ENCODE results near the gene DSCAML1. TPM values are rescaled to one million over a fixed set of nuclear protein-coding genes. Genes with fewer than 3 reads are reported as not detected.

The DSCAML1 gene
- total RNA-seq, 1 donor from 2014 or later: 10.2 TPM

DNA sequence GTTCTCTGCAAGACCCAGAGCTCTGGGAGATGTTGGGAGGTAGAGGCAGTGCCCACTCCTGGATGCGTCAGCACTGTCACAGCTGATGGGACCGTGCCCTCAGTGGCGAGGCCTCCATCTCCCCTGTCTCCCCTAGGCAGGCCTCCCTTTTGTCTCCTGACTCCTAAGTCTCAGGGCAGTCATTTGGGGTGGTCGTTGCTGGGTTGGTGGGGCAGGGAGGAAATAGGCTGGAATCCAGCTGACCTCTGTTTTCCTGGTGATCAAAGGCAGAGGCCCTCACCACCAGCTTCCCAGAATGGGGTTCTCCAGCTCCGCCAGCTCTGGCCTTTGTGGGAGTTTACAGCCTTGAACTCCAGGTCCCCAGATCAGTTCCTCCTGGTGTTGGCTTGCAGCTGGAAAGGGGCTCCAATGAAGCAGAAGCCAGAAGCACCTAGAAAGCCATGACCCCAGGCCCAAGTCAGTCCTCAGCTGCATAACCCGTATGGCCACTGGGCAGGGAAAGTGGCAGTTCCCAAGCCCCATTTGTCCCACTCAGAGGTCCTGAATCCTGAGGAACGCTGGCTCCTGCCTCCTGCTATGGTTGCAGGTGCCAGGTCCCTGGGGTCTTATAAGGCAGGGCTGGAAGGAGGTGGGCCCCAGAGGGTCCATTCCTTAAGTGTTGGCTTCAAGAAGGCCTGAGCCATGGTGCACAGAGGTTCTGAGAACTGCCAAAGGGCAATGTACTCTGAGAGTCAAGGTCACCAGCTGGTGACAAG, 34.8 kb upstream of the DSCAML1 start:
- DNase-seq (ENCODE audit: low read depth): no peak

DNA sequence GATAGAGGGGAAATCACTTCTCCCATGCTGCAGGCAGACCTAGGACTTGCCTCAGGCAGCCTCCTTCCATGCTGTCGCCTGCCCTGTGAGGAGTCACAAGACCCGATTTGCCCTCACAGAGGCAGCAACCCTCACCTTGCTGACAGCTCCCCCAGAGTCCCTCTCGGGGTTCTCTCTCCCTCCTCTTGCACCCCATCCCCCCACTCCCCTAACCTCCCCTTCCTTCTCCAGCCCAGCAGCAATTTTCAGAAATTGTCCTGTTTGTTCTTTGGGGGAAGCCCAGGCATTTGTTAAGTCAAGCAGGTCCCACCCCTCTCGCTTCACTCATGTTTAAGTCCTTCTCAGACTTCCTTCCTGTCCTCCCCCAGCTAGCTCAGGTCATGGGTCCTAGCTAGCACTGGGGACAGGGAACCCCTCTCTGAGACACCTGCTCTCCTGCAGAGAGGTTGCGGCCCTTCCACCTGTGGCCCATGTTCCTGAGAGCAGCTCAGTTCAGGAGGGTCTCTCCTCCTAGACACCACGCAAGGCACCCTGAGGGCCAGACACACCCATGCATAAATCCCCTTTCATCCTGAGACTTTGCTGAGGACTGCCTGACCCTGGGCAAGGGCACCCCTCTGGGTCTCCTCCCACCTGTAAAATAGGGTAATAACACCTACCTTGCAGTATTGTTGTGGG, 33.8 kb upstream of the DSCAML1 start:
- DNase-seq (ENCODE audit: low read depth): no peak

DNA sequence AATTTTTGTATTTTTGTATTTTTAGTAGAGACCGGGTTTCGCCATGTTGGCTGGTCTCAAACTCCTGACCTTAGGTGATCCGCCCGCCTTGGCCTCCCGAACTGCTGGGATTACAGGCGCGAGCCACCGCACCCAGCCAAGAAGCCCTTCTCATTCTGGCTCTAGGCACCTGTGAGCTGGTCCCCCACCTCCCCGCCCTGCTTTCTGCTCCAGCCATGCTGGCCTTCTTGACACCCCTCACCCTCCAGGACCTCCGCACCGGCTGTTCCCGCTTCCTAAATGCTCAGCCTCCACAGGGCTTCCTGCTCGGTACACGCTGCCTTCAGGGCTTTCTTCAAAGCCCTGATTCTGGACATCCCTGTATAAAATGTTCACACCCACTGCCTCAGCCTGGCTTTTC, 33.1 kb upstream of the DSCAML1 start:
- DNase-seq (ENCODE audit: low read depth): no peak

DNA sequence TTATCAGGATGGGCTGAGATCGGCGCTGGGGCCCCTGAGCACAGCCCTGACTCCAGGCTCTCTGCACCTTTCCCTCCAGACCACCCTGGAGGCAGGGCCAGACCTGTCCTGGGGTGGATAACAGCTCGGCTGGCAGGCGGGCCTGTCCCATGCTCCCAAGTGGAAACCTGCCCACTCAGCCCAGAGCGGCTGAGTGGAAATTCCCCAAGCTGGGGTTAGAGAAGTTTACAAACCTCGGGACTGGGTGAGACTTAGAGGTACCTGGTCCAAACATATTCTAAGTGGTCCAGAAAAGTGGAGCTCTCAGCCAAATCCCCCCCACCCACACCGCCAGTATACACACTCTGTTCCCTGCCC, 32.3 kb upstream of the DSCAML1 start:
- no peak for DNase-seq (ENCODE audit: low read depth)

DNA sequence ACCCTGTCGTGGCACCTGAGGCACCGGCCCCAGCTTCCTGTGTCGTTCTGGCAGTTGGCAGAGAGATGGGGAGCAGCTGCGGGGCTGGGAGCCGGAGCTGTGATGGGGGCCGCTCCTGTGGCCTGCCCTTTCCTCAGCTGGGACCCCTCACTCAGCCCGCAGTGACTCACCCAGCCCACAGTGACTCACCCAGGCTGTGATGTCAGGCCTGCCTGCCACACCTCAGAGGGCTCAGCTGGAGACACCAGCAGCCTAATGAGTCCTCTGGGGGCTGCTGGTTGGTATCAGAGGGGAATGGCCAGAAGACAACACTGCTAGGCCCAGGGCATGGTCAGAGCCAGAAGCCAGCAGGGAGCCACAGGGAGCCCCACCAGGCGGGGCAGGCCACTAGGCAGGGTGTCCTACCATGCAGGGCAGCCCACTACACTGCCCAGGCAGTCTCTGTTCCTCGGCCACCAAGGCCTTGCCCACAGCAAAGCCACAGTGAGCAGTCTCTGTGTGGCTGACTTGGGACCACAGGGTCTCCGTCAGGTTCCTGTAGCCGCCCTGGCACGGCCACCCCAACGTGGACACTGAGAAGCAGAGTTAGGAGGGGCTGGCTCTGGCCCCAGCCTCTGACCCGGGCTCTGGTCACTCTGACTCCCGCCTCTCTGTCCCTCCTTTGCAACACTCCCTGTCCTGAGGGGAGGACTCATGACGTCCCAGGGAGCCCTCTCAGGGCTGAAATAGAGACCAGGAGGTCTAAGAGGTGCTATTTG, 31.8 kb upstream of the DSCAML1 start:
- DNase-seq (ENCODE audit: low read depth): peak; percentile 79

DNA sequence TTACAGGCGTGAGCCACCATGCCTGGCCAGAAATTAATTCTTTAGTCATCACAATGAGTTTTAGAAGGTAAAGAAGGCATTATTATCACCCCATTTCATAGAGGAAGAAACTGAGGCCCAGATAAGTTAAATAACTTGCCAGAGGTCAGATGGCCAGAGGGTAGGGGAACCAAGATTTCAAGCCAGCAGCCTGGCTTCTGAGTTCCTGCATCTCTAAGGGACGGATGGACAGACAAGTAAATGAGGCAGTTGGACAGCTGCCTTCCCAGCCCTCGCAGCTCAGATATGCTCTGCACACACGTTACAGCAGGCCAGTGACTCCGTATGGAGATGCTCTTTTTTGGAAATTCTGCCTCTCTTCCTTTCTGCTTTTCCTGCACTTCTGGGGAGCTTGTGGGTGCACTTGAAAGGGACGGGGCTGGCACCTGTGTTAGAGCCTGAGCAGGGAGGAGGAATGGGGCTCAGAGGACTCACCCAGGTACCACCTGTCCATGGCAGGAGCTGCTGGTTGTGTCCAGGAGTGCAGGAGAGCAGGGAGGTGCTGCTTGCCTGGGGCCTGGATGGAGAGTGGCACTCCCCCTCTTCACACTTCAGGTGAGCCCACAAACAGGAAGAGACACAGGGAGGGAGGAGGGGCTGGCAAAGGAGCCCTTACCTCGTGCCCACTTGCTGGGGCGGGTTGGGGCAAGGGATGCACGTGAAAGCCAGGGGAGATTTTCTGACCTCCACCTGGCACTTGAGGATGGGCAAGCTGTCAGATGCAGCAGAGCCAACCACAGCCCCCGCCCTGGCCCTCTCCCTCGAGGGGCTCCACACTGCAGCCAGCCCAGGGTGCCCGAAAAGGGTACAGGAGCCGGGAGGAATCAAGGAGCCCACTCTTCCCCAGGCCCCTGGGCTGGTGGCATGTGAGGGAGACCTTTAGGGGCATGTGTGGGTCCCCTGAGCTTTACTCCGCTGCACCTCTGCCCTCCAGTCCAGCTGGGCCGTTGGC, 30.8 kb upstream of the DSCAML1 start:
- no peak for DNase-seq (ENCODE audit: low read depth)

DNA sequence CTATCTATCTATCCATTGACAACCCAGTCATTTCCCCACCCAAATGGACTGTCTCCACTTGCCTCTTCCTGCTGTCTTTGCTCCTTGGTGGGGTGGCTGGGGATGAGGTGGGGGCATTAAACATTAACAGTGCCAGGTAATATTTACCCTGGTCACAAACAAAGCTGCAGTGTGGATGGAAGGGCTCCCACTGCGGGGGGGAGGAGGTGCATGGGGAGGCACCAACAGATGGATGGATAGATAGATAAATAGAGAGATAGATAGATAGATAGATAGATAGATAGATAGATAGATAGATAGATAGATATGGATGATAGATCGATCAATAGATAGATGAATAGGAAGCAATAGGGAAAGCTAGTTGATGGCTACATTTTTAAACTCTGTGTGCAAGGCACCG, 29.8 kb upstream of the DSCAML1 start:
- peak; percentile 68 for DNase-seq (ENCODE audit: low read depth)

DNA sequence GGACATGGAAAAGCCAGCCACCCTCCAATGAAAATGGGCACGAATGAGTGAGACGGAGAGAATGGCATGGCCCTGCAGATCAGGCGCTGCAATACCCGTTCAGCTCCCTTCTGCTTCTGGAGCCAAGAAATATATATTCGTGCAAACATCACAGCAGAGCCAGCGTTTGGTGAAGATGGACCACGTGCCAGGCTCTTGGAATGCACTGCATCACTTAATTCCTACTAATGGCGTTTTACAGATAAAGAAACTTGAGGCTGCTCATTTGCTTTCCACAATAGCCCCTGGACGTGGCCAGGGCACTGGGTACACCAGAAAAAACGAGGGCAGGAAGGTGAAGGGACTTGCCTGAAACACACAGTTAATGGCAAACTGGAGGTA, 29.2 kb upstream of the DSCAML1 start:
- peak; percentile 55 for DNase-seq (ENCODE audit: low read depth)

DNA sequence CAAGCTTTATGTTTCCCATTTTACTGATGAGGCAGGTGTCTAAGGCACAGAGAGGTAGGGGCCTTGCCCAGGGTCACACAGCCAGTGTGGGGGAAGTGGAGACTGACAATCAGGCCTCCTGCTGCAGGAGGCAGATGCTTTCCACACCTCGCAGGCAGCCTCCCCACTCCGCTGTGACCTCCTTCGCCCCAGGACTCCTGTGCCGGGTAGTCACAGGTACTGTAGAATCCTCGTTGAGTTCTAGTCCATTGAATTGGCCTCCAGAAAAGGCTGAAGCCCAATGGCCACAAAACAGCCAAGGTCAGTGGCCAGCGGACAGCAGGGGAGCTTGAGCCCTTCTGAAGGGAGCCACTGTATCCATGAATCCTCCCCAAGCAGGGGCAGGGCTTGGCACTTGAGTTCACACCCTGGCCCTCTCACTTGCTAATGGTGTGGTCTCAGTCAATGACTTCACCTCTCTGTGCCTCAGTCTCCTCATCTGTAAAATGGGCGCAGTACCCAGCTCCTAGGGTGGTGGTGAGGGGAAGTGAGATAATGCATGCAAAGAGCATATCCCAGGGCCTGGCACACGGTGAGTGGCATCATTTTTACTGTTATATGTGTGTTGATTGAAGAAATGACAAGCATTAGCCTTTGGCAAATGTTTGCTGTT, 28.6 kb upstream of the DSCAML1 start:
- no peak for DNase-seq (ENCODE audit: low read depth)

DNA sequence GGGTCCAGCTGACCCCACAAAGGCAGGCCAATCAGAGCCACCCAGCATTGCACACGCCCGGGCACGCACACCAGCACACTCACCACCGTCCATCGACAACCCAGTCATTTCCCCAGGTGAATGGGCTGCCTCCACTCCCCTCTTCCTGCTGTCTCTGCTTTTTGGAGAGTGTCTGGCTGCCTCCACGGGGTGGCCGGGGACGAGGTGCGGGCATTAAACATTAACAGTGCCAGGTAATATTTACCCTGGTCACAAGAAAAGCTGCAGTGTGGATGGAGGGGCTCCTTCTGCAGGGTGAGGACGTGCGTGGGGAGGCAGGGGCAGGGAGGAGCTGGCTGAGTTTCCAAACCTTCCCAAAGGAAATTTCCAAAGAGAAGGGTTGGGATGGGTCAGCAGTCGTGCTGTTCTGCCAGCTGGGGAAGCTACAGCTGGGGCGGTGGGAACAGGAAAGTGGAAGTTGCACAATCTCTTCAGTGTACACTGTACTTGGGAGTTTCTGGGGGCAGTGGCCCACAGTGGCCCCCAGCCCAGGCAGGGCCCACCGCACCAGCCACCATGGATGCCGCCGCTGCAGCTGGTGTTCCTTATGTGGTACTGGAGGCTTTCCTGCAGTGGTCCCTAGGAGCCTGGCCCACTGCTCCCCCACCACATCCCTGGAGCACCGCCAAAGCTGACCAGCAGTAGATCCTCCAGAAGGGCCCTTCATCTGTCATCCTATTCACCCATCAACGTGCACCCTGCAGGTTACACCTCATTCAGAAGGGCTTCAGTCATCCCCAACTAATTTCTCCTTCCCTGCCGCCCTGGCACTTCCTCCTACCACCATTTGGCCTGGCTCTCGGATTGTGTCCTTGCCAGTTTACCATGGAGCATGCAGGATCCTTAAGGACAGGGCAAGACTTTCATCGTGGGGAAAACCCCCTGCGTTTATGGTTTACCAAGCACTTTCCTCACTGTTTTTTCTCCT, 27.8 kb upstream of the DSCAML1 start, which contains the start of gene FXYD2:
TSS of gene FXYD2 (minus strand) at position 174 of the 967 bp plus-strand sequence. CDS start at position 108, 66 bp downstream.
- DNase-seq (ENCODE audit: low read depth): peak; percentile 89

DNA sequence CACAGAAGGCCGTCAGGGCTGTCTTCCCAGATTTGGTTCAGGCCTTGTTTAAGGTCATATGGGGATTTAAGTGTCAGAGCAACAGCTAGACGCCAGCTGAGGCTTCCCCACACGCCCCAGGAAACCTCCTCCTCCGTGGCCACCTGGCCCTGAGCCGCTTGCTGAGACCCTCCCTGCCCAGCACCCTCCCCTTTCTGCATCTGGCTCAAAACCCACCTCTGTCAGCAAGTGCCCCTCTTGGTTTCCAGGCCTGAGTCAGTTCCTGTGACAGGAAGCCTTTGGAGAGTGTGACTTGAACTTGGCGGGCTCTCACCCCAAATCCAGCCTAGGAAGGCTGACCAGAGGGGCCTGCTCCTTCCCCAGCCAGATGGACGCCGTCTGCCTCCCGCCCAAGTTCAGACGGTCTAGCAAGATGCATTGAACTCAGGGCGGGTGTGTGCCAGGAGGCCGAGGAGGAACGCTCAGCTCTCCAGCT, 27.0 kb upstream of the DSCAML1 start:
- no peak for DNase-seq (ENCODE audit: low read depth)

DNA sequence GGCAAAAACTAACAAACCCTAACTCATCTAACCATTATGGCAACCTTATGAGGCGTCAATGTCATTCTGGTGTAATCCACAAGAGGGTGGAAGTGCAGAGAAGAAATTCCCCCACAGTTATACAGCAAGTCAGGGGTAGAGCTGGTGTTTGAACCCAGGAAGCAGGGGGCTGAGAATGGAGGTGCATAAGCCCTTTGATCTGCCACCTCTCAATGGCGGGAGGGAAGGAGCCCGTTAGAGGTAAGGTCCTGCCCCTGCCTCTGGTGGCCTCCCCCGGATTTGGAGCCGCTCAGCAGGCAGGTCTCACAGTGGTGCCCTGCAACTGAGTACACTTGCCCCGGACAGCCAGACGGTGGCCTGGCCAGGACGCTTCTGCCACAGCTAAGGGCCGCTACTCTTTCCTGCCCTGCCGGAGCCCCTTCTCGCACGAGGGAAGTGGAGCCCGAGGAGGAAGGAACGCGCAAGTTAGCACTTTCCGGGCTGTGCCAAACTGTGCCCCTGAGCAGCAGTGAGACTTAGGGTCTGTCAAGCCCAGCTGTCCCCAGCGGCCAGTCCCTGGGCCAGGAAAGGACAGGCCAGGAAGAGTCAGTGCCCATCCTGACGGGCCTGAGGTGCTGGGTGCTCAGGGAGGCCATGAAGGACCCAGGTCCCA, 26.4 kb upstream of the DSCAML1 start:
- peak; percentile 63 for DNase-seq (ENCODE audit: low read depth)

DNA sequence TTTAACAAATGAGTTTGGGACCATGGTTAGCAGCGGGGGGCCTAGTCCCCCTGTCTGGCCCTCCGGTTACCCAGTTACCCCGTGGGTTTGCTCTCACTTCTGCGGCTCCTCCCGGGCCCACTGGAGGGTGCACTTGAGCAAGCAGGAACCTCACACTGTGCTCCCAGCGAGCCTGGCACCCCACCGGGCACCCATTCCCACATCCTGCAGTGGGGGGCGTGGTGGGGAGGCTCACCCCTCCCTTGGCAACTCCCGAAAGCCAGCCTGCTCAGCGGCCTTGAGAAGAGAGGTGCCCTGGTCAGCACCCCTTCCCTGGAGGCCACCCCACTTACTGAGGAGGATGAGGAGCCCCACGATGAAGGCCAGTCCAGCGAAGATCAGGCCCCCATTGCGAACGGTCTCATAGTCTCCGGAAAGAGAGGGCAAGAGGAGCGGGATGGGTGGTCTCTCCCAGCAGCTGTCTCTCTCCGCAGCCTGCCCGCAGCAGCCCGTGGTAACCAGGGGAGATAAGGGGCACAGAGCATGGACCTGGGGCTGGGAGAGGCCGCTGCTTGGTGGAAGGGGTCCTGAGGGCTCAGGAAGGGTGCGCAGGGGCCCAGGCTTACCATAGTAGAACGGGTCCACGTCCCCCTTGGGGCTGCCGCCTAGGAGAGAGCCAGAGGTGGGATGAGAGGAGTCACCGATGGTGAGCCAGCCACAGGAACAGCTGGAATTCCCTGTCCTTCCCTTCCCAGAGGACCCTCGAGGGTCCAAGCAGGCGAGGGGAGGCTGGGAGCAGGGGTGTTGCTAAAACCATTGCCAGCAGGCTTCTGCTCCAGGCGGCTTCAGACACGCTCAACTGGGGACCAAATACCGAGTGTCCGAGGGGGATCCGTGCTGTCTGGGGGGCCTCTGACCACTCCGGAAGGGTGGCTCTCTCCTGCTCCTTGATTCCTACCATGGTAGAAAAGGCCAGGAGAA, 25.3 kb upstream of the DSCAML1 start:
- no peak for DNase-seq (ENCODE audit: low read depth)

DNA sequence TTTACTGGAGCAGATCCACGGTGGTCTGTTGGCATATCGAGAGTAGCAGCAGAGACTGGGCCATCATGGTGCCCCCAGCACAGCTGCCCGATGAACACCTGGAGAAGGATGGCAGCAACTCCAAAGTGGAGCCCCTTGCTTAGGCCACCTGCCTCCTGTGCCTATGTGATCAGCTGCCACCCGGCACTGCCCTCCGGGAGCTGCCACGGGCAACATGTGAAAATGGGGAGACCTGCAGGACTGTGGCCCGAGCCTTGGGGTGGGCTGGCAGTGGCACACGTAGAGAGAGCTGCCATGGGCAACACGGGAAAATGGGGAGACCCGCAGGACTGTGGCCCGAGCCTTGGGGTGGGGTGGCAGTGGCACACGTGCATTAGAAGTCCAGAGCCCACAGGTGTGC, 24.4 kb upstream of the DSCAML1 start:
- no peak for DNase-seq (ENCODE audit: low read depth)

DNA sequence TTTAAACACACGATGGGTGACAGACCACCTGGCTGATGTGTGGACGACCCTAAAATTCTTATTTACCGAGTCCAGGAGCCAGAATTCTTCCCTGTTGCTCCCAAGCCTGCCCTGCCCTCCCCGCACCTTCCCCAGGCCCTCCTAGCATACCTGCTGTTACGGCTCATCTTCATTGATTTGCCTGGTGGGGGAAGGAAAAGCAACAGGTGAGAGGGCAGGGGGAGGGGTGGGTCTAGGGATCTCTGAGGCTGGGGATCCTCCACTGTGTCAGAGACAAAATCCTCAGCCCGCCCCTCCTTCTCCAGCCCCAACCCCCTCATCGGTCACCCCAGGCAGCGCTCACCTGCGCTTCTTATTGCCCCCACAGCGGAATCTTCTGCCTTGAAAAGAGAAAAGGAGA, 23.5 kb upstream of the DSCAML1 start:
- no peak for DNase-seq (ENCODE audit: low read depth)

DNA sequence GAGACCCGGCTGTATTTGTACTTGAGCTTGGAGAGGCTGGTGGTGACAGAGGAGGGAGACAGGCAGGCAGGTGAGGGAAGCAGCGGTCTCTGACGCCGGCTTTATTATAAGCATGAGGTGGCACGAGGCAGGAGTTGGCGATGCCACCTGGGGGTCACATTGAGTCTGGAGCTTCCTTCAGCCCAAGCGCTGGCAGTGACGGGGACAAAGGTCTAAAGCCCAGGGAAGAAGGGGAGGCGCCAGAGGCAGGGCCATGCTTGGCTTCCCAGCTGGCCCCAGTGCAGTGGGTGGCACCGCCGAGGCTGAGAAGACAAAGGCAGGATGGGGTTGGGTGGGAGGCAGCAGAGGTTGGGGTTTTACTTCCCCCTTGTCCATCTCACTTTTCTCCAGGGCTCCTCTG, 23.1 kb upstream of the DSCAML1 start:
- no peak for DNase-seq (ENCODE audit: low read depth)

DNA sequence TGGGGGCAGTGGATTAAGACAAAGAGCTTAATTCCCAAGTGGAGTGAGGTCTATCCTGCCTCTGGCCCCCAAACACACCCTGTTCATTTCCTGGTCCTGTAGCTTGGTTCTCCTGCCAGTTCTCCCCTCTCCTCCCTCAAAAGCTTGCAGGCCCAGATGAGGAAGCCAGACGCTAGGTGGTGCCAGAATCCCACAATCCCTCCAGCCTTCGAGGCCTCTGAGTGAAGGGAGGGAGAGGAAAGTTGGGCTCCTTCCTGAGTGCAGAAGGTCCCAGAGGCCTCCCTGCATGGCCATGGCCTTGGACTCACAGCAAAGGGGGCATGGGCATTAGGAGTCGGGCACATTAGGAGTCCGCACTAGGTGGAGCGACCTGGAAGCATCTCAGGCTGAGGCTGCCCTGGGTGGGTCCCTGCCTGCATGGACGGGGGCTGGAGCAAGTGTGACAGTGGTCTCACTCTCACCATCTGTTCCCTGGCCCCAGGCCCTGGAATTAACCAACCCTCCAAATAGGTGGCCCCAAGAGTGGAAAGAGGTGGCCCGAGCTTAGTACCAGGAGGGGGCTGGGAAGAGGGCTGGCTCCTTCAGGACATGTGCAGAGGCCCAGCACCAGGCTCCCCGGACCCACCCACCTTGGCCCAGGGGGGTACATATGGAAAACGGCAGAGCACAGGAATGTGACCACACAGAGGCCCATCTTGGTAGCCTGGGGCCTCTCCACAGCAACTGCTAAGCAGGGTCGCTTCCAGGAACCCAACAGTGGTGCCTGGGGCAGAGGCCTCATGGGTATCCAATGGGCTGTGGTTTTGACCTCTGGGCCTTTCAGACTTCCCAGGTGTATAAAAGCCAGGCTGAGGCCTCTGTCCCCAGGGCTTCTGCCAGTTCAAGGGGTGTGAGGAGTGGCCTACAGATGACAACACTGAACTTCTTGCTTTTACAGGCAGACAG, 22.4 kb upstream of the DSCAML1 start:
- DNase-seq (ENCODE audit: low read depth): peak; percentile 75

Data from renal cortical epithelial cell (primary cell).